ENCODE measurements around the gene MRS2.

MRS2 gene

DNA sequence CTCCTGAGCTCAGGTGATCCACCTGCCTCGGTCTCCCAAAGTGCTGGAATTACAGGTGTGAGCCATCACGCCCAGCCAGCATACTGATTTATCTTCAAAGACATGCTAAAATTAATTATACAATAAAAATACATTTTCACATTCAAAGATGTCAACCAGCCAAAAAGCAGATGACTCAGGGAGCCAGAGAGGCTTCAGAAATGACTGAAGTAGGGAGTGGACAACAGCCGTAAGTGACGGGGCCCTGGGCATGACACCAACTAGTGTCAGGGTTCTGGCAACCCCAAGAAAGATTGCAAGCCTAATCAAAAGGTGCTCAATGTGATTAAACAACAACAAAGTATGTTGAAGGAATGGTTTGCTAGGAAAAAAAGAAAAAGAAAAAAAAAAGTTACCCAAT is 58.2 kb downstream of the MRS2 start:
- TF ChIP-seq, protein P1, sequence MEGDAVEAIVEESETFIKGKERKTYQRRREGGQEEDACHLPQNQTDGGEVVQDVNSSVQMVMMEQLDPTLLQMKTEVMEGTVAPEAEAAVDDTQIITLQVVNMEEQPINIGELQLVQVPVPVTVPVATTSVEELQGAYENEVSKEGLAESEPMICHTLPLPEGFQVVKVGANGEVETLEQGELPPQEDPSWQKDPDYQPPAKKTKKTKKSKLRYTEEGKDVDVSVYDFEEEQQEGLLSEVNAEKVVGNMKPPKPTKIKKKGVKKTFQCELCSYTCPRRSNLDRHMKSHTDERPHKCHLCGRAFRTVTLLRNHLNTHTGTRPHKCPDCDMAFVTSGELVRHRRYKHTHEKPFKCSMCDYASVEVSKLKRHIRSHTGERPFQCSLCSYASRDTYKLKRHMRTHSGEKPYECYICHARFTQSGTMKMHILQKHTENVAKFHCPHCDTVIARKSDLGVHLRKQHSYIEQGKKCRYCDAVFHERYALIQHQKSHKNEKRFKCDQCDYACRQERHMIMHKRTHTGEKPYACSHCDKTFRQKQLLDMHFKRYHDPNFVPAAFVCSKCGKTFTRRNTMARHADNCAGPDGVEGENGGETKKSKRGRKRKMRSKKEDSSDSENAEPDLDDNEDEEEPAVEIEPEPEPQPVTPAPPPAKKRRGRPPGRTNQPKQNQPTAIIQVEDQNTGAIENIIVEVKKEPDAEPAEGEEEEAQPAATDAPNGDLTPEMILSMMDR (IDR thresholded peaks at IDR 0.05) = no peak

DNA sequence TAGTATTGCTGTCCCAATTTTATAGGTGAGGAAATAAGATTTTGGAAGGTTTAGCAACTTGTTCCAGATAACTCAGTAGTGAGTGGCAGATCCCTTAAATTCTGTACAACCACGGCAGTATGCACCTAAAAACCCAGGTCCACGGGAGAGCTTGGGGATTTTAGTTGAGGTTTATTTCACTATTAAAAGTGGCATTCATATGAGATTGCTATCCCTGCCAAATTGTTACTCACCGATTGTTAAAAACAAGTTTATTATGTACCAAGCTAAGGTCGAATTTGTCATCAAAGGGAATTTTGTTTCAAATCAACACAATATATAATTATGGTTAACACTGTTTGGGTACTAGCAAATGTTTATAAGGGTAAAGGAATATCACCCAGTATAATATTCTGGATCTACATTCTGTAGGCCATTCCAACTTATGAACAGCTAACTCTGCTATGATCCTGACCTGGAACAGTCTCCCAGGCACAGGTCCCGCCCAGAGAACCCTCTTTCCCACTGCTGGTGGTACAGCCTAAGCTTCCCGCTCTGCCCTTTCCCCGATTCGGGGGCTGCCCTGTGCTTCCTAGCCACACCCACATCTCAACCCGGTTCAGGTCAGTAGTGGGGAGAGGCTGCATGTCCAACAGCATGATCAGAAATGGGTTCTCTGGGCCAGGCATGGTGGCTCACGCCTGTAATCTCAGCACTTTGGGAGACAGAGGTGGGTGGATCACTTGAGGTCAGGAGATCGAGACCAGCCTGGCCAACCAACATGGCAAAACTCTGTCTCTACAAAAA is 61.7 kb downstream of the MRS2 start:
- TF ChIP-seq, protein P1 (IDR thresholded peaks at IDR 0.05) = no peak

DNA sequence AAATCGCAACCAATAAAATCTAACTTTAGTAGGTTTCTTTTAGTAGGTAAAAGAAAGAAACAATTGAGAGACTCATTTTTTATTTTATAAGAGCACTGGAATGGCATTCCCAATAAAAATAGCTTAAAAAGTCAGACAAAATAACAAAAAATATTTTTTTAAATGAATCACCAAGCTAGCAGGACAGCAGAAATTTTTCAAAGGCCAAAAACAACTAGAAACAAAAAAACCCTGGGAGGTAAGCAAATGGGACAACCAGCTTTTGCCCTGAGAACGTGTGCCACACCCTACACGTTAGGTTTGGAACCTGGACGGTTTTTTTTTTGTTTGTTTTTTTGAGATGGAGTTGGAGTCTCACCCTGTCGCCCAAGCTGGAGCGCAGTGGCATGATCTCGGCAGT is 67.1 kb downstream of the MRS2 start:
- TF ChIP-seq, protein P1 (IDR thresholded peaks at IDR 0.05) = no peak

- TF ChIP-seq, protein P1 (IDR thresholded peaks at IDR 0.05) = no peak
Measured at GRCh38 chr6:24472181-24472580, 69.4 kb downstream of the MRS2 start.

Data from LNCAP (cell line).